C1 segment of cervical spinal cord (tissue), 14 donors: ENCODE data around the gene ICAM3.

ENCODE experiments used
- DNase-seq, 14 donors: peaks; one replicate each; lab custom pipeline; 2025; lab: John Stamatoyannopoulos, UW

ICAM3 gene

GRCh38 chr19:10292206-10292788, 47.1 kb downstream of the ICAM3 start:
- DNase-seq, result peak in 4 of 14 donors; percentile 8 to 40 (median 17)

GRCh38 chr19:10291554-10292205, 47.7 kb downstream of the ICAM3 start:
- DNase-seq, result no peak

GRCh38 chr19:10290876-10291553, 48.4 kb downstream of the ICAM3 start:
- DNase-seq, result peak in 1 of 14 donors; percentile 4

GRCh38 chr19:10290357-10290875, 49.0 kb downstream of the ICAM3 start:
- no peak for DNase-seq

- no peak for DNase-seq
Observed at GRCh38 chr19:10289836-10290356, 49.5 kb downstream of the ICAM3 start, which contains the start of gene ICAM5. Gene ICAM5 (plus strand): TSS chr19:10289952. CDS start chr19:10290044, 92 bp downstream.

DNA sequence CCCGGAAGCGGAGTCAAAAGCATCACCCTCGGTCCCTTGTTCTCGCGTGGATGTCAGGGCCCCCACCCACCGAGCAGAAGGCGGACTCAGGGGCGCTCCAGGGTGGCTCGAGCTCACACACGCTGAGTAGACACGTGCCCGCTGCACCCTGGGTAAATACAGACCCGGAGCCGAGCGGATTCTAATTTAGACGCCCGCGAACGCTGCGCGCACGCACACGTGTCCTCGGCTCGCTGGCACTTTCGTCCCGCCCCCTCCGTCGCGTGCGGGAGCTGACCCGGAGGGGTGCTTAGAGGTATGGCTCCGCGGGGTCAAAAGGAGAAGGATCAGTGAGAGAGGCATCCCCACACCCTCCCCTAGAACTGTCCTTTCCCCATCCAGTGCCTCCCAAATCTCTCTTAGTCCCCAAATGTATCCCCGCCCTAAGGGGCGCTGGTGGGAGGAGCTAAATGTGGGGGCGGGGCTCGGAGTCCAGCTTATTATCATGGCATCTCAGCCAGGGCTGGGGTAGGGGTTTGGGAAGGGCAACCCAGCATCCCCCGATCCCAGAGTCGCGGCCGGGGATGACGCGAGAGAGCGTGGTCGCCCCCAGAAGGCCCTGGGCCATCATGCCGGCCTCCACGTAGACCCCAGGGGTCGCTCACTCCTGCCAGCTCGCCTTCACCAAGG, 50.1 kb downstream of the ICAM3 start:
- DNase-seq, result no peak

DNA sequence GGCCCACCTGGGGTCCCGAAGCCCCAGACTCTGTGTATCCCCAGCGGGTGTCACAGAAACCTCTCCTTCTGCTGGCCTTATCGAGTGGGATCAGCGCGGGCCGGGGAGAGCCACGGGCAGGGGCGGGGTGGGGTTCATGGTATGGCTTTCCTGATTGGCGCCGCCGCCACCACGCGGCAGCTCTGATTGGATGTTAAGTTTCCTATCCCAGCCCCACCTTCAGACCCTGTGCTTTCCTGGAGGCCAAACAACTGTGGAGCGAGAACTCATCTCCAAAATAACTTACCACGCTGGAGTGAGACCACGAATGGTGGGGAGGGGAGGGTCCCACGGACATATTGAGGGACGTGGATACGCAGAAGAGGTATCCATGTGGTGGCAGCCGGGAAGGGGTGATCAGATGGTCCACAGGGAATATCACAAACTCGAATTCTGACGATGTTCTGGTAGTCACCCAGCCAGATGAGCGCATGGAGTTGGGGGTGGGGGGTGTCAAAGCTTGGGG, 50.7 kb downstream of the ICAM3 start:
- DNase-seq, result no peak

DNA sequence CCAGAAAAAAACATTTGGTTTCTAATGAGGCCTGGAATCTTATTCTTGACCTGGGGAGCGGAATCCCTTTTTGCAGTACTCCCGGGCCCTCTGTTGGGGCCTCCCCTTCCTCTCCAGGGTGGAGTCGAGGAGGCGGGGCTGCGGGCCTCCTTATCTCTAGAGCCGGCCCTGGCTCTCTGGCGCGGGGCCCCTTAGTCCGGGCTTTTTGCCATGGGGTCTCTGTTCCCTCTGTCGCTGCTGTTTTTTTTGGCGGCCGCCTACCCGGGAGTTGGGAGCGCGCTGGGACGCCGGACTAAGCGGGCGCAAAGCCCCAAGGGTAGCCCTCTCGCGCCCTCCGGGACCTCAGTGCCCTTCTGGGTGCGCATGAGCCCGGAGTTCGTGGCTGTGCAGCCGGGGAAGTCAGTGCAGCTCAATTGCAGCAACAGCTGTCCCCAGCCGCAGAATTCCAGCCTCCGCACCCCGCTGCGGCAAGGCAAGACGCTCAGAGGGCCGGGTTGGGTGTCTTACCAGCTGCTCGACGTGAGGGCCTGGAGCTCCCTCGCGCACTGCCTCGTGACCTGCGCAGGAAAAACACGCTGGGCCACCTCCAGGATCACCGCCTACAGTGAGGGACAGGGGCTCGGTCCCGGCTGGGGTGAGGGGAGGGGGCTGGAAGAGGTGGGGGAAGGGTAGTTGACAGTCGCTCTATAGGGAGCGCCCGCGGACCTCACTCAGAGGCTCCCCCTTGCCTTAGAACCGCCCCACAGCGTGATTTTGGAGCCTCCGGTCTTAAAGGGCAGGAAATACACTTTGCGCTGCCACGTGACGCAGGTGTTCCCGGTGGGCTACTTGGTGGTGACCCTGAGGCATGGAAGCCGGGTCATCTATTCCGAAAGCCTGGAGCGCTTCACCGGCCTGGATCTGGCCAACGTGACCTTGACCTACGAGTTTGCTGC, 52.4 kb downstream of the ICAM3 start, which contains the start of gene ICAM4:
Gene ICAM4 (plus strand): TSS at position 153 of the 935 bp plus-strand sequence. CDS start 58 bp downstream, at position 211.
- DNase-seq, result no peak

- DNase-seq, result no peak
Observed at GRCh38 chr19:10285393-10285792, 54.0 kb downstream of the ICAM3 start.

- DNase-seq, result no peak
Observed at GRCh38 chr19:10284960-10285278, 54.5 kb downstream of the ICAM3 start.

DNA sequence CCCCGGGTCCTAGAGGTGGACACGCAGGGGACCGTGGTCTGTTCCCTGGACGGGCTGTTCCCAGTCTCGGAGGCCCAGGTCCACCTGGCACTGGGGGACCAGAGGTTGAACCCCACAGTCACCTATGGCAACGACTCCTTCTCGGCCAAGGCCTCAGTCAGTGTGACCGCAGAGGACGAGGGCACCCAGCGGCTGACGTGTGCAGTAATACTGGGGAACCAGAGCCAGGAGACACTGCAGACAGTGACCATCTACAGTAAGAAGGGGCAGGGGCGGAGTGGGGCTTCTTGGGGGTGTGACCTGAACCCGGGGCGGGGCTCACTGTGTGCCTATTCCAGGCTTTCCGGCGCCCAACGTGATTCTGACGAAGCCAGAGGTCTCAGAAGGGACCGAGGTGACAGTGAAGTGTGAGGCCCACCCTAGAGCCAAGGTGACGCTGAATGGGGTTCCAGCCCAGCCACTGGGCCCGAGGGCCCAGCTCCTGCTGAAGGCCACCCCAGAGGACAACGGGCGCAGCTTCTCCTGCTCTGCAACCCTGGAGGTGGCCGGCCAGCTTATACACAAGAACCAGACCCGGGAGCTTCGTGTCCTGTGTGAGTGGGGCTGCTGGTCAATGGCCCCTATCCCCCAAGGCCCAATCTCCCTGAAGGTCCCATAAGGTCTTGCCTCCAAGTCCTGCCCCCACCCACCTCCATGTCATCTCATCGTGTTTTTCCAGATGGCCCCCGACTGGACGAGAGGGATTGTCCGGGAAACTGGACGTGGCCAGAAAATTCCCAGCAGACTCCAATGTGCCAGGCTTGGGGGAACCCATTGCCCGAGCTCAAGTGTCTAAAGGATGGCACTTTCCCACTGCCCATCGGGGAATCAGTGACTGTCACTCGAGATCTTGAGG, 55.1 kb downstream of the ICAM3 start:
- DNase-seq, result no peak
